ENCODE results near the gene DLGAP4. TPM values are rescaled to one million over a fixed set of nuclear protein-coding genes. Genes with fewer than 3 reads are reported as not detected.

Gene DLGAP4
- total and polyA plus RNA-seq, 2 of the 8 experiments (the other 6 are each of a cell fraction or from before 2014, with no cell fraction given): 41.2 to 57.2 TPM

DNA sequence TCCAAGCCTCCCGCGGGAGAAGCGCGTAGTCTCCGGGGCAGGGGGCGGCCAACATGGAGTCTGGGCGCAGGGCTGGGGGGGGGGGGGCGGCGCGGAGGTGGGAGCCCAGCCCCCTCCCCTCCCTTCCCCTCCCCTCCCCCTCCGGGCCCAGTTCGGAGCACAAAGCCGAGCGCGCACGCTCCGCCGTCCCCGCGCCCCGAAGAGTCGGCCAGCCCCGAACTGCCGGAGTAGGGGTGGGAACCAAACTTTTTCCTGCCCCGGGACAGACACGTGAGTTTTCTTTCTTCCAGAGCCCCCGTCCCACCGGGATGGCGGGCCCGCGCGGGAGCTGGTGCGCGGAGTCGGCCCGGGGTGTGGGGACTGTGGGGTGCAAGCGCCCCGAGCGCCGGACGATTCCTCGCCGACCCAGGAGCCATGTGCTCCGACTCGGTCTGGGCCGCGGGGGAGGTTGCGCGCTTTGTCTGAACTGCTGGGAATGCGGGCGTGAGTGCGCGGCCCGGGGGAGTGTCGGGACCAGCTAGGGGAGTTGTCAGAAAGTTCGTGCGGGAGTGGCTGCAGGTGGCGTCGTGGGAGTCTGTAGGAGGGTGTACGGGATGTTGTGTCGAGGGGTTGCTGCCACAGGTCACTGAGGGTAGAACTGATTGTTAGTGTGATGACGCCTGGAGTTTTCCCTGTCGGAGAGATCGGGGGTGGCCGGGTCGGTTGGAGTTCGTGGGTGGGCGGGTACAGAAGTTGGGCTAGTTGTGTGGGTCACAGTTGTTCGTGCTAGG, 268.4 kb downstream of the DLGAP4 start (continued):
- TF ChIP-seq, protein P1, sequence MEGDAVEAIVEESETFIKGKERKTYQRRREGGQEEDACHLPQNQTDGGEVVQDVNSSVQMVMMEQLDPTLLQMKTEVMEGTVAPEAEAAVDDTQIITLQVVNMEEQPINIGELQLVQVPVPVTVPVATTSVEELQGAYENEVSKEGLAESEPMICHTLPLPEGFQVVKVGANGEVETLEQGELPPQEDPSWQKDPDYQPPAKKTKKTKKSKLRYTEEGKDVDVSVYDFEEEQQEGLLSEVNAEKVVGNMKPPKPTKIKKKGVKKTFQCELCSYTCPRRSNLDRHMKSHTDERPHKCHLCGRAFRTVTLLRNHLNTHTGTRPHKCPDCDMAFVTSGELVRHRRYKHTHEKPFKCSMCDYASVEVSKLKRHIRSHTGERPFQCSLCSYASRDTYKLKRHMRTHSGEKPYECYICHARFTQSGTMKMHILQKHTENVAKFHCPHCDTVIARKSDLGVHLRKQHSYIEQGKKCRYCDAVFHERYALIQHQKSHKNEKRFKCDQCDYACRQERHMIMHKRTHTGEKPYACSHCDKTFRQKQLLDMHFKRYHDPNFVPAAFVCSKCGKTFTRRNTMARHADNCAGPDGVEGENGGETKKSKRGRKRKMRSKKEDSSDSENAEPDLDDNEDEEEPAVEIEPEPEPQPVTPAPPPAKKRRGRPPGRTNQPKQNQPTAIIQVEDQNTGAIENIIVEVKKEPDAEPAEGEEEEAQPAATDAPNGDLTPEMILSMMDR (IDR thresholded peaks at IDR 0.05; ENCODE audit: control extremely low read depth in 1 of 3, insufficient read depth in 1 of 3, low read depth in 1 of 3, low read length in 3 of 3): no peak
- TF ChIP-seq, protein P2, sequence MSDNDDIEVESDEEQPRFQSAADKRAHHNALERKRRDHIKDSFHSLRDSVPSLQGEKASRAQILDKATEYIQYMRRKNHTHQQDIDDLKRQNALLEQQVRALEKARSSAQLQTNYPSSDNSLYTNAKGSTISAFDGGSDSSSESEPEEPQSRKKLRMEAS (IDR thresholded peaks at IDR 0.05): peak; percentile 96
- peak; percentile 49 for TF ChIP-seq KDM4A (IDR thresholded peaks at IDR 0.05; ENCODE audit: low read depth, low read length, severe bottlenecking)
- 0 out of 2 replicates have a peak, but pooled peaks have one; percentile 26 for TF ChIP-seq EGR1 (IDR thresholded peaks at IDR 0.05; ENCODE audit: borderline replicate concordance, low read depth, low read length)

All from H1 (cell line).